GM12801 (cell line): ENCODE data around the gene RAB11FIP2.

Source experiments
- CTCF ChIP-seq: IDR thresholded peaks from one replicate; pipeline ENCODE4 v1.5.1; 2011; ENCODE audit warnings: control low read depth; ENCODE audit not compliant: insufficient read length; ENCODE audit errors: extremely low read depth

Gene RAB11FIP2

GRCh38 chr10:117967149-117967650 is 79.5 kb downstream of the RAB11FIP2 start:
- no peak for TF ChIP-seq CTCF

- no peak for TF ChIP-seq CTCF
Observed at GRCh38 chr10:117965984-117966383, 80.8 kb downstream of the RAB11FIP2 start.

- no peak for TF ChIP-seq CTCF
Observed at GRCh38 chr10:117964536-117964935, 82.2 kb downstream of the RAB11FIP2 start.

- TF ChIP-seq CTCF: no peak
Observed at GRCh38 chr10:117960345-117960935, 86.3 kb downstream of the RAB11FIP2 start.

- TF ChIP-seq CTCF: no peak
Observed at GRCh38 chr10:117956972-117957371, 89.8 kb downstream of the RAB11FIP2 start.

GRCh38 chr10:117955176-117955575 is 91.6 kb downstream of the RAB11FIP2 start:
- TF ChIP-seq CTCF: no peak
